ENCODE results near the gene JAKMIP3. TPM values are rescaled to one million over a fixed set of nuclear protein-coding genes. Genes with fewer than 3 reads are reported as not detected.

JAKMIP3 gene
- total and polyA plus RNA-seq, 9 of the 15 experiments (the other 6 are each of a cell fraction or from before 2014, with no cell fraction given), result 0.04 TPM; not detected in 8

- TF ChIP-seq, protein P1, sequence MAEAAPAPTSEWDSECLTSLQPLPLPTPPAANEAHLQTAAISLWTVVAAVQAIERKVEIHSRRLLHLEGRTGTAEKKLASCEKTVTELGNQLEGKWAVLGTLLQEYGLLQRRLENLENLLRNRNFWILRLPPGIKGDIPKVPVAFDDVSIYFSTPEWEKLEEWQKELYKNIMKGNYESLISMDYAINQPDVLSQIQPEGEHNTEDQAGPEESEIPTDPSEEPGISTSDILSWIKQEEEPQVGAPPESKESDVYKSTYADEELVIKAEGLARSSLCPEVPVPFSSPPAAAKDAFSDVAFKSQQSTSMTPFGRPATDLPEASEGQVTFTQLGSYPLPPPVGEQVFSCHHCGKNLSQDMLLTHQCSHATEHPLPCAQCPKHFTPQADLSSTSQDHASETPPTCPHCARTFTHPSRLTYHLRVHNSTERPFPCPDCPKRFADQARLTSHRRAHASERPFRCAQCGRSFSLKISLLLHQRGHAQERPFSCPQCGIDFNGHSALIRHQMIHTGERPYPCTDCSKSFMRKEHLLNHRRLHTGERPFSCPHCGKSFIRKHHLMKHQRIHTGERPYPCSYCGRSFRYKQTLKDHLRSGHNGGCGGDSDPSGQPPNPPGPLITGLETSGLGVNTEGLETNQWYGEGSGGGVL (CRISPR knock-in tag; IDR thresholded peaks at IDR 0.05), result no peak
- no peak for TF ChIP-seq FOXP4 (CRISPR knock-in tag; IDR thresholded peaks at IDR 0.05; ENCODE audit: borderline replicate concordance)
Measured at GRCh38 chr10:132113766-132114365, 48.1 kb downstream of the JAKMIP3 start (continued).

GRCh38 chr10:132114953-132115520, 49.3 kb downstream of the JAKMIP3 start:
- Histone ChIP-seq H3K4me3 (no peak overlapping the region), H4K20me1 (replicated peaks; ENCODE audit: control insufficient read depth, insufficient read depth, low read length) (no peaks in the 10 kb centered on the region), H3K4me2 (ENCODE audit: insufficient read depth, low read length) (no peak overlapping the region), H3K79me2 (ENCODE audit: control insufficient read depth, insufficient read depth, low read length) (no peaks in the 10 kb centered on the region), H3K27ac (ENCODE audit: extremely low read depth, low read depth, low read length) (no peak overlapping the region), H3K27me3 (ENCODE audit: control insufficient read depth in 2 of 2, insufficient read depth in 2 of 2, low read length in 2 of 2) (peaks cover 18 to 73% of the 10 kb centered on the region in 2 experiments; a peak in 3 of 5 replicates), H2AFZ (ENCODE audit: low read depth, low read length) (no peak overlapping the region), H3K9me3 (replicated peaks; ENCODE audit: control insufficient read depth, insufficient read depth, low read depth, low read length) (no peaks in the 10 kb centered on the region), H3K4me1 (replicated peaks in 1 of 2; ENCODE audit: control insufficient read depth in 2 of 2, insufficient read depth in 2 of 2, low read length in 2 of 2) (peaks cover 0 to 4% of the 10 kb centered on the region in 2 experiments; a peak in 2 of 5 replicates), H3K9ac (ENCODE audit: insufficient read depth in 1 of 2, low read depth in 2 of 2, low read length in 2 of 2) (no peak overlapping the region), H3K9me1 (ENCODE audit: control insufficient read depth, insufficient read depth, low read length) (no peaks in the 10 kb centered on the region), H3K36me3 (ENCODE audit: control insufficient read depth, insufficient read depth, low read length) (no peaks in the 10 kb centered on the region)
- in situ Hi-C loops (cut with MboI), result no loop called here
- ChIA-PET CTCF (ENCODE audit: low intra/inter-chr PET ratio) (no interaction called here), POLR2A (no interaction called here)
- intact Hi-C loops (cut with micrococcal nuclease), result no loop called here
- no peak for ATAC-seq
- BruUV-seq (replicated peaks), result no TSS peak
- 0% methylated on average over 16 of the region's 24 CpGs for WGBS (ENCODE audit: insufficient coverage, low coverage, missing lambda C conversion rate)
- no peak for FAIRE-seq
- no peak for TF ChIP-seq ETS2 (tag; IDR thresholded peaks at IDR 0.05; ENCODE audit: borderline replicate concordance, poor library complexity, severe bottlenecking)
- no peak for TF ChIP-seq ZNF354B (CRISPR knock-in tag; IDR thresholded peaks at IDR 0.05)
- no peak for TF ChIP-seq NFE2L1 (tag; IDR thresholded peaks at IDR 0.05; ENCODE audit: borderline replicate concordance, low read depth)
- no peak for TF ChIP-seq TCFL5 (CRISPR knock-in tag; conservative IDR thresholded peaks at IDR 0.05)
- TF ChIP-seq ZNF699 (CRISPR knock-in tag; IDR thresholded peaks at IDR 0.05; ENCODE audit: insufficient replicate concordance), result no peak
- TF ChIP-seq ZNF57 (CRISPR knock-in tag; IDR thresholded peaks at IDR 0.05), result no peak
- no peak for TF ChIP-seq RBM39 (optimal IDR thresholded peaks at IDR 0.05; ENCODE audit: low read depth, low read length)
- TF ChIP-seq ZNF764 (CRISPR knock-in tag; IDR thresholded peaks at IDR 0.05; ENCODE audit: low read depth), result no peak
- TF ChIP-seq FOXA3 (CRISPR knock-in tag; conservative IDR thresholded peaks at IDR 0.05 in 1 of 2, IDR thresholded peaks at IDR 0.05 in 1 of 2), result no peak
- no peak for TF ChIP-seq GABPB2 (CRISPR knock-in tag; conservative IDR thresholded peaks at IDR 0.05)
- TF ChIP-seq ZNF282 (CRISPR knock-in tag; IDR thresholded peaks at IDR 0.05), result no peak
- no peak for TF ChIP-seq HNRNPH1 (optimal IDR thresholded peaks at IDR 0.05; ENCODE audit: low read depth, low read length)
- no peak for TF ChIP-seq IFI16 (CRISPR knock-in tag; IDR thresholded peaks at IDR 0.05)
- TF ChIP-seq CHCHD3 (CRISPR knock-in tag; IDR thresholded peaks at IDR 0.05), result no peak
- no peak for DNase-seq (ENCODE audit: extremely low read depth in 1 of 4, low spot score in 3 of 4)

Measured in K562 (cell line).